Testis (tissue), 2 donors: ENCODE measurements around the gene FRYL.
"Not testable (repeated sequence)": the region's sequence is repeated elsewhere in the genome, so short reads cannot be mapped to it uniquely, and the experiment has no call there.

Experiments
- POLR2A ChIP-seq: fragments of 450-650 bp; IDR thresholded peaks from one replicate; pipeline ENCODE4 v1.6.1; 2017; ENCODE audit warnings: antibody characterized with exemption, mild to moderate bottlenecking, moderate library complexity
- TF ChIP-seq, protein P1 (sequence below), 3 experiments: fragments of 450-650 bp in 2 of 3; fragments of 200-600 bp in 1 of 3; sonication (generic) in 1 of 3; IDR thresholded peaks; one replicate each; pipeline ENCODE4 v1.5.1; 2016 to 2019; ENCODE audit warnings: antibody characterized with exemption in 3 of 3, mild to moderate bottlenecking in 2 of 3, moderate library complexity in 1 of 3

DNA sequence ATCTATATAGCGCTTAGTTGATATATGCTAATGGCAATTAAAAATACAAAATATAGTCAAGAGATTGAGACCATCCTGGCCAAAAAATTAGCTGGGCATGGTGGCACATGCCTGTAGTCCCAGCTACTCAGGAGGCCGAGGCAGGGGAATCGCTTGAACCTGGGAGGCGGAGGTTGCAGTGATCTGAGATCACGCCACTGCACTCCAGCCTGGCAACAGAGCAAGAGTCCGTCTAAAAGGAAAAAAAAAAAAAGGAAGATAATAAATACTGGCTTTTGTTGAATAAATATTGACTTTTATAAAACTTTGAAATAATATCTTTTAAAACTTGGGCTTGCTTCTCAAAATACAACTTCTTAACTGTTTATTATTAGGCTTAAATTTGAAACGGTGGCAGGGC is 36.2 kb upstream of the FRYL start:
- TF ChIP-seq, protein P1, sequence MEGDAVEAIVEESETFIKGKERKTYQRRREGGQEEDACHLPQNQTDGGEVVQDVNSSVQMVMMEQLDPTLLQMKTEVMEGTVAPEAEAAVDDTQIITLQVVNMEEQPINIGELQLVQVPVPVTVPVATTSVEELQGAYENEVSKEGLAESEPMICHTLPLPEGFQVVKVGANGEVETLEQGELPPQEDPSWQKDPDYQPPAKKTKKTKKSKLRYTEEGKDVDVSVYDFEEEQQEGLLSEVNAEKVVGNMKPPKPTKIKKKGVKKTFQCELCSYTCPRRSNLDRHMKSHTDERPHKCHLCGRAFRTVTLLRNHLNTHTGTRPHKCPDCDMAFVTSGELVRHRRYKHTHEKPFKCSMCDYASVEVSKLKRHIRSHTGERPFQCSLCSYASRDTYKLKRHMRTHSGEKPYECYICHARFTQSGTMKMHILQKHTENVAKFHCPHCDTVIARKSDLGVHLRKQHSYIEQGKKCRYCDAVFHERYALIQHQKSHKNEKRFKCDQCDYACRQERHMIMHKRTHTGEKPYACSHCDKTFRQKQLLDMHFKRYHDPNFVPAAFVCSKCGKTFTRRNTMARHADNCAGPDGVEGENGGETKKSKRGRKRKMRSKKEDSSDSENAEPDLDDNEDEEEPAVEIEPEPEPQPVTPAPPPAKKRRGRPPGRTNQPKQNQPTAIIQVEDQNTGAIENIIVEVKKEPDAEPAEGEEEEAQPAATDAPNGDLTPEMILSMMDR (IDR thresholded peaks at IDR 0.05), result not testable (repeated sequence)
- TF ChIP-seq POLR2A, result not testable (repeated sequence)
